GM12892 (cell line): ENCODE results near the gene SMIM32.

Experiments used
- POLR2A ChIP-seq: IDR thresholded peaks from 2 replicates; pipeline ENCODE4 v1.6.1; 2011; ENCODE audit warnings: low read depth, low read length, control low read depth
- POLR2AphosphoS5 ChIP-seq: IDR thresholded peaks from 2 replicates; pipeline ENCODE4 v1.6.1; 2011; ENCODE audit warnings: low read depth, low read length, control low read depth

- TF ChIP-seq POLR2A (no peak), POLR2AphosphoS5 (no peak)
These were observed 3.2 kb upstream of the SMIM32 start for GRCh38 chr5:136195971-136196820.
